HUDEP-2 (cell line): ENCODE measurements around the gene LALBA.
"Not testable (repeated sequence)": the region's sequence is repeated elsewhere in the genome, so short reads cannot be mapped to it uniquely, and the experiment has no call there.

Experiments
- DNase-seq, 76 experiments: peaks; one replicate each; lab custom pipeline; 2025; ENCODE audit not compliant: unreplicated experiment in 76 of 76; lab: John Stamatoyannopoulos, UW

LALBA gene

GRCh38 chr12:48536602-48537001 is 33.2 kb downstream of the LALBA start:
- no peak for DNase-seq

DNA sequence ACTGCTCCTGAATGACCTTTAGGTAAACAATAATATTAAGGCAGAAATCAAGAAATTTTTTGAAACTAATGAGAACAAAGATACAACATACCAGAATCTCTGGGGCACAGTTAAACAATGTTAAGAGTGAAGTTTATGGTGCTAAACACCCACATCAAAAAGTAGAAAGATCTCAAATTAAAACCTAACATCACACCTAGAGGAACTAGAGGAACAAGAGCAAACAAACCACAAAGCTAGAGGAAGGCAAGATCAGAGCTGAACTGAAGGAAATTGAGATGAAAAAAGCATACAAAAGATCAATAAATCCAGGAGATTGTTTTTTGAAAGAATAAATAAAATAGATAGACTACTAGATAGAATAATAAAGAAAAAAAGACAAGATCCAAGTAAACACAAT is 37.2 kb downstream of the LALBA start:
- DNase-seq = no peak

- DNase-seq = no peak
These were observed 41.8 kb downstream of the LALBA start for GRCh38 chr12:48527891-48528670.

GRCh38 chr12:48525332-48525731 is 44.5 kb downstream of the LALBA start, which contains the start of gene OR8S1:
Gene OR8S1 (plus strand): TSS chr12:48525632. CDS start chr12:48525632, 0 bp downstream.
- no peak for DNase-seq

GRCh38 chr12:48520381-48520780 is 49.5 kb downstream of the LALBA start:
- not testable (repeated sequence) for DNase-seq
